IPS-18c (cell line): ENCODE data around the gene TTC38.
A peak's percentile ranks its signal among the peaks of the same experiment; 100 is the strongest.
"Not testable (repeated sequence)": the region's sequence is repeated elsewhere in the genome, so short reads cannot be mapped to it uniquely, and the experiment has no call there.

Experiments used
- H3K4me3 ChIP-seq: 2 replicates; pipeline ENCODE4 v1.7.0; 2013; ENCODE audit warnings: low read depth, mild to moderate bottlenecking, low read length, moderate library complexity; ENCODE audit not compliant: insufficient read depth
- H3K9me3 ChIP-seq: one replicate; pipeline ENCODE4 v1.6.1; 2013; ENCODE audit warnings: mild to moderate bottlenecking, low read length, moderate library complexity; ENCODE audit not compliant: control insufficient read depth, insufficient read depth

The TTC38 gene

GRCh38 chr22:46241396-46242007 is 26.3 kb upstream of the TTC38 start:
- H3K9me3 ChIP-seq, result no peaks in the 10 kb centered on the region
- no peak overlapping the region for H3K4me3 ChIP-seq

GRCh38 chr22:46242076-46242475 is 25.7 kb upstream of the TTC38 start:
- no peak overlapping the region for H3K4me3 ChIP-seq
- no peaks in the 10 kb centered on the region for H3K9me3 ChIP-seq

- Histone ChIP-seq H3K9me3 (peaks cover under 1% of the 10 kb centered on the region), H3K4me3 (no peak overlapping the region)
Observed at GRCh38 chr22:46244771-46245170, 23.0 kb upstream of the TTC38 start.

- H3K9me3 ChIP-seq, result peaks cover 2% of the 10 kb centered on the region
- no peak overlapping the region for H3K4me3 ChIP-seq
Observed at GRCh38 chr22:46245511-46245910, 22.3 kb upstream of the TTC38 start.

GRCh38 chr22:46246178-46246577 is 21.6 kb upstream of the TTC38 start:
- H3K4me3 ChIP-seq, result no peak overlapping the region

GRCh38 chr22:46247443-46247975 is 20.3 kb upstream of the TTC38 start:
- H3K4me3 ChIP-seq, result no peak overlapping the region
- peaks cover 2% of the 10 kb centered on the region for H3K9me3 ChIP-seq

More at GRCh38 chr22:46246178-46246577, 21.6 kb upstream of the TTC38 start:
- H3K9me3 ChIP-seq, result peaks cover 2% of the 10 kb centered on the region

- peaks cover 2% of the 10 kb centered on the region for H3K9me3 ChIP-seq
- H3K4me3 ChIP-seq, result peak within 1 kb of the TSS; percentile 81
Observed at GRCh38 chr22:46250035-46250782, 17.6 kb upstream of the TTC38 start, which contains the start of gene CDPF1. Gene CDPF1 (minus strand): TSS chr22:46250293. CDS start chr22:46248284, 2,009 bp downstream.

GRCh38 chr22:46250783-46251125 is 17.1 kb upstream of the TTC38 start:
- Histone ChIP-seq H3K9me3 (peaks cover 2% of the 10 kb centered on the region), H3K4me3 (peak overlapping the region; percentile 81)

GRCh38 chr22:46251266-46251665 is 16.5 kb upstream of the TTC38 start:
- Histone ChIP-seq H3K9me3 (peaks cover 2% of the 10 kb centered on the region), H3K4me3 (no peak overlapping the region)

- Histone ChIP-seq H3K4me3 (no peak overlapping the region), H3K9me3 (peaks cover 6% of the 10 kb centered on the region)
Observed at GRCh38 chr22:46251816-46252380, 15.9 kb upstream of the TTC38 start.

- H3K9me3 ChIP-seq, result peaks cover 8% of the 10 kb centered on the region
Observed at GRCh38 chr22:46256358-46256958, 11.3 kb upstream of the TTC38 start.

GRCh38 chr22:46259374-46259773 is 8.4 kb upstream of the TTC38 start:
- peaks cover 10% of the 10 kb centered on the region for H3K9me3 ChIP-seq
- H3K4me3 ChIP-seq, result no peak overlapping the region

More at GRCh38 chr22:46256358-46256958, 11.3 kb upstream of the TTC38 start:
- no peak overlapping the region for H3K4me3 ChIP-seq

GRCh38 chr22:46260038-46260437 is 7.8 kb upstream of the TTC38 start:
- H3K9me3 ChIP-seq, result peaks cover 11% of the 10 kb centered on the region

GRCh38 chr22:46262449-46263215 is 5.2 kb upstream of the TTC38 start:
- peak overlapping the region; percentile 20 for H3K4me3 ChIP-seq

More at GRCh38 chr22:46260038-46260437, 7.8 kb upstream of the TTC38 start:
- H3K4me3 ChIP-seq, result no peak overlapping the region

GRCh38 chr22:46263216-46263590 is 4.6 kb upstream of the TTC38 start, which contains the start of gene PKDREJ:
Gene PKDREJ (minus strand): TSS chr22:46263343. CDS start chr22:46263322, 21 bp downstream.
- H3K4me3 ChIP-seq, result peak within 1 kb of the TSS; percentile 20
- H3K9me3 ChIP-seq, result peaks cover 11% of the 10 kb centered on the region

More at GRCh38 chr22:46262449-46263215, 5.2 kb upstream of the TTC38 start:
- peaks cover 11% of the 10 kb centered on the region for H3K9me3 ChIP-seq

- Histone ChIP-seq H3K4me3 (peak overlapping the region; percentile 15; the same call in 1 of the 2 replicates), H3K9me3 (peaks cover 11% of the 10 kb centered on the region)
Observed at GRCh38 chr22:46264520-46264919, 3.3 kb upstream of the TTC38 start.

GRCh38 chr22:46265627-46266026 is 2.2 kb upstream of the TTC38 start:
- H3K4me3 ChIP-seq, H3K9me3 ChIP-seq: not testable (repeated sequence)
